Limb (tissue), 2 donors: ENCODE measurements around the gene UQCRQ.

ENCODE experiments used
- DNase-seq, 2 donors: peaks; one replicate each; pipeline ENCODE4 v3.0.0-alpha.2; 2016; ENCODE audit errors: extremely low spot score in 2 of 2

UQCRQ gene

DNA sequence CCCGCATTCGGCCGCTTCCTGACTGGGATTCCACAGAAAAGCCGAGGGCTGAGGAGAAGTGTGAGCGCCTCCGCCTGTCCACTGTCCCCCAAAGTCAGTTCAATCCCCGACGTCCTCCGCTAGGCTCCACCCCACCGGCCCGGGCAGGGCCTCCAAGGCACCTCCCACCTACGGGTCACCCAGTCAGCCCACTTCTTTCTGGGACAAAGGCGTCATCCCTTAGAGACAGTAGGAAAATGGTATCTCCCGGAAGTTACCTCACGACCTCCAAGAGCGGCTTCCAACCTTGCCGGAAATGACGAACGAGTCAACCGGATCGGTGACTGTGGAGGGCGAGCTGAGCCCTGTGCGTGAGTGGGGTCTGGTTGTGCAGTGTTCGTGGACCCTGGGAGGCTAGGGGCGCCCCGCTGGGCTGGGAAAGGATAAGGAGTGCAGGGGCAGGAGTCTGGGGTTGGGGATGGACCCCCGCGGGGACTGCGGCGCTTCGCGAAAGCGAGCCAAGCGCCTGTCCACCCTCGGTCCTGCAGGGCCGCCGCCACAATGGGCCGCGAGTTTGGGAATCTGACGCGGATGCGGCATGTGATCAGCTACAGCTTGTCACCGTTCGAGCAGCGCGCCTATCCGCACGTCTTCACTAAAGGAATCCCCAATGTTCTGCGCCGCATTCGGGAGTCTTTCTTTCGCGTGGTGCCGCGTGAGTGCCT is at the start of gene UQCRQ, which contains the start of gene GDF9:
Gene UQCRQ (plus strand): TSS at position 301 of the 704 bp plus-strand sequence. CDS start 240 bp downstream, at position 541.
Gene GDF9 (minus strand): TSS at position 128 of the 704 bp plus-strand sequence. CDS start 1,936 bp downstream, outside the sequence.
- peak; percentile 95 to 98 for DNase-seq

GRCh38 chr5:132817011-132817410 is 49.4 kb upstream of the UQCRQ start:
- no peak for DNase-seq

- DNase-seq: no peak
Observed at GRCh38 chr5:132819468-132819867, 47.0 kb upstream of the UQCRQ start.

- DNase-seq: peak; percentile 80 to 89
Observed at GRCh38 chr5:132820162-132820754, 46.2 kb upstream of the UQCRQ start.

DNA sequence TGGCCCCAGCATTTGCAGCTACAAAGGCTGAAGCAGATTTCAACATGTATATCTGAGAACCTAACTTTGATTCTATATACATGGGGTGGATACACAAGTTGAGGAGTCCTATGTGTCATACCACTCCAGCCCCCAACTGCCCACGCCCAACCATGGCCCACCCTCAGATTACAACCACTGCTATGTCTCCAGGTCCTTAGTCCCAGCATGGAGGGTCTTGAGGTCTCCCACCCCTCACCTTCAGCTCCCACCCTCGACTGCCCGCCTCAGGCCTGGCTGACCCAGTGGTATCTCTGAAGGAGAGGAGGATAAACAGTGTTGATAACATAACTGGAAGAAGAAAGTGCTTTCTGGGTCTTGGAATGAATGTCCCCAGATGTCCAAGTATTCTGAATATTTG is 45.1 kb upstream of the UQCRQ start:
- DNase-seq: no peak

GRCh38 chr5:132821791-132822190 is 44.7 kb upstream of the UQCRQ start:
- no peak for DNase-seq

DNA sequence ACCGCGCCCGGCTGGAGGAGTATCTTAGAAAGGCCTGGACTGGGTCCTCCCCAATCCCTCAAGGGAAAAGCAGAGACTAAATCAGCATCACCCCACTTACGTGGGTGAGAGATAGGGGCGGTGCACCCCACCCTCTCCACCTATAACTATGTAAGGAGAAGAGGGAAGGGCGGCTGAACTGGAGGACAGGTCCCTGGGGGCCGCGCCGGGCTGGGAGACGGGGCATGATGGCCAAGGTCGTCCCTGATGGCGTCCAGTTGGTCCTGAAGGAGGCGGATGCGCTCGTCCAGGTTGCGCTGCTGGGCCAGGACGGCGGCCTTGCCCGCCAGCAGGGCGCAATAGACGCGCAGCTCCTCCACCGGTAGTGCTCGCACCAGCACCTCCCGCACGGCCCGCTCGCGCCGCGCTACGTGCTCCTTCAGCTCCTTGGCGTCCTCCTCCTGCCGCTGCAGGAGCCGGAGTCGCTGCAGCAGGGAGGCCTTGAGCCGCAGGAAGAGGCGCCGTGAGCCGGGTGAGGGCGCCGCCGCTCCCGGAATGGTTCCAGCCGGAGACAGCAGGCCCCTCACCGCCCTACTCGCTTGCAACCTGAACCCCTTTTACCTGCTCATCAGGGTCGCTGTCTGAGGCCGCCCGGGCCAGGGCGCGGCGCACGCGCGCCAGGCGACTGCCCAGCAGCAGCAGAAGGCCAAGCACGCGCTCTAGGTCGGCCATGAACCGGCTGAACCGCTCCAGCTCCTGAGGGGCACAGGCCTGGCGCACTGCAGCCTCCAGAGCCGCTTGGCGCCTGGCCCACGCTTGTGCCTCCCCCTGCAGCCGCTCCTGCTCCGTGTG is 43.6 kb upstream of the UQCRQ start:
- peak in 1 of 2 donors; percentile 79 for DNase-seq

- no peak for DNase-seq
Observed at GRCh38 chr5:132823481-132824050, 42.9 kb upstream of the UQCRQ start.

DNA sequence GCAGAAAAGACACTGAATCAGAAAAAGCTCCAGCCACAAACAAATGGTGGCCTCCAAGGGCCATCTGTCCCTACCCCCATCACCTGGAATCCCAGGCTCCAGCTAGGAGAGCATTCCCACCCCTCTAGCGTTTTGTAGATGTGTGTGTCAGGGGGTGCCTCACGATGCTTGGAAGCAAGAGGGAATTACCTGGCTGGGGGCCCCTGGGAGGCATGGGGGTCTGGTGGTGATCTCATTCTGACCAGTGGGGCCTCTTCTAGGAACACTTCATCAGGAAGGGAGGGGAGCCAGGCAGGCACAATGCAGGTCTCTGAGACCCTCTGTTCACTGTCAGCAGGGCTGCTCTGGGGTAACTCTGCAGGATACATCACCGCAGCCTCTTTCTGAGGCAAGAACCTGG is 42.0 kb upstream of the UQCRQ start:
- no peak for DNase-seq

- DNase-seq: no peak
Observed at GRCh38 chr5:132825033-132825833, 41.2 kb upstream of the UQCRQ start.

DNA sequence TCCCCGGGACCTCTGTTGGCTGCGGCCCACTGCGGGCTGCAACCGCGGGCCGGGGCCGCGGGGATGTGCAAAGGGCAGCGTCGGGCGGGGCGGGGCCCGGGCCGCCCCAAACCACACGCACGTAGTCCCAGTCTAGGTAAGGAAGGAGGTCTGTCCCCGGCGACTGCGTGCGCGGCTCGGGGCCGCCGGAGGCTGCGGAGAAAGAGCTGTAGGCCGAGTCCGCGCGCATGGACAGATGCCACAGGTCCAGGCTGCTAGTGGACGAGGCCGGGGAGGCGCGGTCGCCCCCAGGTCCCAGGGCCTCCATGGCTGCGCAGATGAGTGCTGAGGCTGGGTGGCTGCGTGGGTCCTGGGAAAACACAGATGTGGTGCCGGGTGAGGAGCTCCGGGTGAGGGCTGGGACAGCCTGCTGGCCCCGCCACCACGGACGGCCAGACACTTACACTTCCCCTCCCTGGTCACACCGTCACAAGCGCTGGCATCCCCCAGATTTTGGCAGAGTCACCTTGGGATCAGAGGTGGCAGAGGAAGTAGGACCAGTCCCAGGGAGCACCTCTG is 40.5 kb upstream of the UQCRQ start:
- no peak for DNase-seq

- no peak for DNase-seq
Observed at GRCh38 chr5:132826424-132827082, 39.9 kb upstream of the UQCRQ start.

GRCh38 chr5:132827943-132828673 is 38.3 kb upstream of the UQCRQ start:
- no peak for DNase-seq

DNA sequence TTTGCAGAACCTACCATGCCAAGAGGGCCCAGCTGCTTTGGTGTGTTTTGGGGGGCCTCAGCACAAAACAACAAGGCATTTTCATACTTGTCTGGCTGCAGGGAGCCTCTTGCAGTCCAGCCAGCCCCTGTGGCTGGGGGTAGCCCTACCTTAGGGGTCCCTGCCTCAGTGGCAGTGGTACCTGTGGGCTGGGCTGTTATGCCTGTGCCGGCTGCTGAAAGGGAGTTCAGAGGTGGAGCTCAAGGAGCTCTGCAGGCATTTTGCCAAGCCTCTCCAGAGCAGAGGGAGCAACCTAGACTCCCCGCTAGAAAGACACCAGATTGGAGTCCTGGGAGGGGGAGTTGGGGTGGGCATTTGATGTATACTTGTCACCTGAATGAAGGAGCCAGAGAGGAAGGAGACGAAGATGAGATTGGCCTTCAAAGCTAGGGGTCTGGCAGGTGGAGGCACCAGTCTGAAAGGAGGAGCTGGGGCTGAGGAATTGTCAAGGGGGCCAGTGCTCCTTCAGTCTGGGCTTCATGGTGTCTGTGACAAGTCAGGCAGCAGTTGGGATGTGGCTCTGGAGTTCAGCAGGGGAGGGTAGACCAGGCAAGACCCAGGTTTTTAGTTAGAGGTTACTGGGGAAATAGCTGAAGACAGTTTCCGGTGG is 37.5 kb upstream of the UQCRQ start:
- DNase-seq: no peak

DNA sequence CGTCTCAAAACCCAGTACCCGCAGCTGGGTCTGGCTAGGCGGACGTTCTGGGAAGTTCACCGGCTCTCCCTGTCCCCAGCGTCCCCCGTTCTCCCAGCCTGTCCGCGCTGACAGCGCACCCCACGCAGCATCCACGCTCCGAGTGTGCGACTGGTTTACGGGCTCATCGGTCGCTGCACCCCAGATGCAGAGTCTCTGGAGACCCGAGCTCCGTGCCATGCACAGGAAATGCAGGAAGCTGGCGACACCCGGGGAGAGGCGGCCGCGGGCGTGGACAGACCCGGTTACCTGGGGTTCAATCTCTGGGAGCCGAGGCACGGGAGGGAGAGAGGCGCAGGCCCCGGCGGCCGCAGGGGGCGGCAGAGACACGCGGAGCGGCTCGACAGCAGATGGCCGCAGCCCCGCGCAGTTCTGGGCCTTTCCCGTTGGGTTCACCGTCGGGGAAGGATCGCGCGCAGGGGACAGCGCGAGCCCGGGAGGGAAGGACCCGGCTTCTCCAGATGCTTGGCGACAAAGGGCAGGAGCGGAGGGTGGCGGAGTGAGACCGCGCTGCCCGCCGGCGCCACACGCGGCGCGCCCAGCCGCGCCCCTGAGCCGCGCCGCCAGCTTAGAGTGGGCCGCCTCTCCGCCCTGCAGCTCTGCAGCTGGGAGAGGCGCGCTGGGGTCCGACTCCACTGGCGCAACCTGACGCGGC is 36.6 kb upstream of the UQCRQ start:
- DNase-seq: peak; percentile 65 to 87

GRCh38 chr5:132830436-132831094 is 35.9 kb upstream of the UQCRQ start, which contains the start of gene SHROOM1:
TSS of gene SHROOM1 (minus strand) at chr5:132830647. CDS start at chr5:132826140, 4,507 bp downstream.
- no peak for DNase-seq

DNA sequence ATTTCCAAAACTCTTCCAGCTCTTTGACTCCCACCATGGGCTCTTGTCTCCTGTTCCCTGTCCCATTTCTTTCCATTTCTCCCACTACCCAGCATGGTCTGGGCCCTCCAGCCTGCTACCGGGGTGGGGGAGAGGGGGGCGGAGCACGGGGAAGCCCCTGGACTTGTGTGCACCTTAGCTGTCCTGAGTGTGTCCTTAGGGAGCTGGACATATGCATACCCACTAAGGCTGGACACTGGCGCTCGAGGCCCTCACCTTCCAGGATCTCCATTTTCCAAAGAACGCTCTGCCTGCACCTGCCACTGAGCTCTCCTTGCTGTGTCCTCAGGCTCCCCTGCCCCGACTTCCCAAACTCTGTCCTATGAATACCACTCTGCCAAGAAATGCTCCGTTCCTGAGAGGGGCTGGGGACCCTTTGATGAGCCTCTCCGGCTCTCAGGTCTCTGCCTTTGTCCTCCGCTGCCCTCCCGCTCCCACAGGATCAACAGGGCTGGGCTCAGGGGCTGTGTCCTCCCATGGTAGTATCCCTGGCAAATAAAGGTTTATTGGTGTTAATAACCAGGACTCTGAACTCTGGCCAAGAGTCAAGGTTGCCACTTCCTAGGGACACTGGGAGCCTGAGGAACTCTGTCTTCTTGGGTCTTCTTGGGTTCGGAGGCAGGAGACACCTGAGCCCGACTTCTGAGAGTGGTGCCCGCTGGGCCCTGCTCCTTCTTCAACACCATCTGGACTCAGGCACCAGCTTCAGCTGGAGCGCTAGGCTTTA is 35.2 kb upstream of the UQCRQ start:
- no peak for DNase-seq
